ENCODE data around the gene ZNF750. TPM values are rescaled to one million over a fixed set of nuclear protein-coding genes. Genes with fewer than 3 reads are reported as not detected.

ZNF750 gene
- total RNA-seq, 1 experiment from 2014 or later: 0.44 TPM

DNA sequence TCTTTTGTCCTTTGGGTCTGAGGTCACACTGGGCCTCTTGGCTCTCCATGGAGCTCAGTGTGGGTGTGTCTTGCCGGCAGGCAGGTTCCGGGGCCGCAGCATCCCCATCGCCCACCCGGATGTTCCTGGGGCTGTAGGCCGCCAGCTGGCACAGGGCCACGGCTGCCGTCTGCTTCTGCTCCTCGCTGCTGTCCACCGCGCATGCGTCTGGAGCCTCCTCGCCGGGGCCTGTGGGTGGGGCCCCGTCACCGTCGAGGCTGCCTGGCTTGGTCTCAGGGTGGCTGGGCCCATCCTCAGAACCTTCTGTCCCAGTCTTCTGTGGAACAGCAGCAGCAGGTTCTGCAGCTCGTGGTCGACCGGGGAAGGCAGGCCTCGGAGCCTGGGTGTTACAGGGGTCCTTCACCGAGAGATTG lies 9.6 kb downstream of the ZNF750 start:
- Histone ChIP-seq H3F3A (ENCODE audit: insufficient read depth, low read depth) (no peaks in the 10 kb centered on the region), H3K4me1 (replicated peaks; ENCODE audit: insufficient read depth) (no peaks in the 10 kb centered on the region), H3K79me2 (ENCODE audit: low read depth) (no peaks in the 10 kb centered on the region), H3K9me3 (ENCODE audit: insufficient read depth, low read depth) (no peaks in the 10 kb centered on the region), H2AFZ (no peak overlapping the region), H3K27me3 (ENCODE audit: insufficient read depth, low read depth) (no peaks in the 10 kb centered on the region), H3K9me2 (ENCODE audit: insufficient read depth) (no peaks in the 10 kb centered on the region), H3K4me3 (no peak overlapping the region), H4K20me1 (ENCODE audit: insufficient read depth) (no peaks in the 10 kb centered on the region), H3K4me2 (no peak overlapping the region), H3K27ac (no peak overlapping the region), H3K36me3 (ENCODE audit: low read depth) (no peaks in the 10 kb centered on the region)
- no peak for TF ChIP-seq EZH2 (IDR thresholded peaks at IDR 0.05; ENCODE audit: low read depth)
- TF ChIP-seq CTCF (conservative IDR thresholded peaks at IDR 0.05): no peak
- no TSS peak for BruUV-seq (replicated peaks)
- intact Hi-C loops (cut with micrococcal nuclease; ENCODE audit: unreplicated experiment): no loop called here
- POLR2A ChIA-PET (ENCODE audit: unreplicated experiment): no interaction called here
- DNase-seq: no peak
- CTCF ChIA-PET: no interaction called here

DNA sequence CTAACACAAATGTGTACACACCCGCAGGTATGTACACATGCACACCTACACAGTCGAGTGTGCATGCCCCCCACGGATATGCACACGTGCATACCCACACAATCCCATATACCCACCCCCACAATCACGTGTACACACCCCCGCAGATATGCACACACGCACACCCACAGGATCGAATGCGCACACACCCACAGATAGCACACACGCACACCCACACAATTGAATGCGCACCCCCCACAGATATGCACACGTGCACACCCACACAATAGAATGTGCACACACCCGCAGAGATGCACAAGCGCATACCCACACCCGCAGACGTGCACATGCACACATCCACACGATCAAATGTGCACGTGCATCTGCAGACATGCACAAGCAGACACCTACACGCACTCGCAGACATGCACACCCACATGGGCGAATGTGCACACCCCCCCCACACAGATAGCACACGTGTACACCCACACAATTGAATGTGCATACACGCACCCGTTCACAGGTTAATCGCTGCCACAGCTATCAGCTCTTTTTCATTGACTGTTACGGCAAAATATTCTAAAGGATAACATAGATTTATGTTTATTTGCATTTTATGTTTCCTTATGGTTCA lies 10.8 kb downstream of the ZNF750 start:
- no TSS peak for BruUV-seq (replicated peaks)
- H3K4me1 ChIP-seq (replicated peaks; ENCODE audit: insufficient read depth): no peaks in the 10 kb centered on the region
- CTCF ChIA-PET: no interaction called here
- no peaks in the 10 kb centered on the region for H3K36me3 ChIP-seq (ENCODE audit: low read depth)
- no peak overlapping the region for H2AFZ ChIP-seq
- H3K79me2 ChIP-seq (ENCODE audit: low read depth): no peaks in the 10 kb centered on the region
- H3K27me3 ChIP-seq (ENCODE audit: insufficient read depth, low read depth): no peaks in the 10 kb centered on the region
- POLR2A ChIA-PET (ENCODE audit: unreplicated experiment): no interaction called here
- no peak overlapping the region for H3K27ac ChIP-seq
- H3K4me2 ChIP-seq: no peak overlapping the region
- no peaks in the 10 kb centered on the region for H3K9me2 ChIP-seq (ENCODE audit: insufficient read depth)
- TF ChIP-seq CTCF (conservative IDR thresholded peaks at IDR 0.05) (no peak), EZH2 (IDR thresholded peaks at IDR 0.05; ENCODE audit: low read depth) (no peak)
- H3K4me3 ChIP-seq: no peak overlapping the region
- no peaks in the 10 kb centered on the region for H3K9me3 ChIP-seq (ENCODE audit: insufficient read depth, low read depth)
- intact Hi-C loops (cut with micrococcal nuclease; ENCODE audit: unreplicated experiment): no loop called here
- H3F3A ChIP-seq (ENCODE audit: insufficient read depth, low read depth): no peaks in the 10 kb centered on the region
- DNase-seq: no peak
- no peaks in the 10 kb centered on the region for H4K20me1 ChIP-seq (ENCODE audit: insufficient read depth)

DNA sequence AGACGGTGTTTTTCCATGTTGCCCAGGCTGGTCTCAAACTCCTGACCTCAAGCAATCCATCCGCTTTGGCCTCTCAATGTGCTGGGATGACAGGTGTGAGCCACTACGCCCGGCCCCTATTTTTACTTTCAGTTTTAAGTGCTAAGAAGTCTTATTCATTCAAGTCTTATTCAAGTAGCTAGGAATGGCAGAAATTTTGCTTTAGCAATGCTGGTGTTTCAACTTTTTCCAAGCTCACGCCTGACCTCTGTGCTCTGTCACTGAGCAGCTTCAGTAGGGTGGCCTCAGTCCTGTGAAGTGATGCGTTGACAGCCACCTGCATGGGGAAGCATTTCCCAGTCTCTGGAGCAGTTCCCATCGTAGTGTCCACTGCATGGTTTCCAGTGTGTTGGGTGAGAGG lies 12.9 kb downstream of the ZNF750 start:
- no peaks in the 10 kb centered on the region for H3K4me1 ChIP-seq (replicated peaks; ENCODE audit: insufficient read depth)
- no peak for DNase-seq
- BruUV-seq (replicated peaks): no TSS peak
- H3K27me3 ChIP-seq (ENCODE audit: insufficient read depth, low read depth): no peaks in the 10 kb centered on the region
- H2AFZ ChIP-seq: no peak overlapping the region
- H3K4me2 ChIP-seq: no peak overlapping the region
- H3K36me3 ChIP-seq (ENCODE audit: low read depth): no peaks in the 10 kb centered on the region
- no peaks in the 10 kb centered on the region for H3F3A ChIP-seq (ENCODE audit: insufficient read depth, low read depth)
- no peaks in the 10 kb centered on the region for H3K79me2 ChIP-seq (ENCODE audit: low read depth)
- no peak overlapping the region for H3K27ac ChIP-seq
- no peak overlapping the region for H3K4me3 ChIP-seq
- CTCF ChIA-PET: no interaction called here
- no peaks in the 10 kb centered on the region for H3K9me3 ChIP-seq (ENCODE audit: insufficient read depth, low read depth)
- POLR2A ChIA-PET (ENCODE audit: unreplicated experiment): no interaction called here
- intact Hi-C loops (cut with micrococcal nuclease; ENCODE audit: unreplicated experiment): no loop called here
- TF ChIP-seq EZH2 (IDR thresholded peaks at IDR 0.05; ENCODE audit: low read depth) (no peak), CTCF (conservative IDR thresholded peaks at IDR 0.05) (no peak)
- no peaks in the 10 kb centered on the region for H4K20me1 ChIP-seq (ENCODE audit: insufficient read depth)
- H3K9me2 ChIP-seq (ENCODE audit: insufficient read depth): no peaks in the 10 kb centered on the region
